GM21381 (cell line): Measurements from ENCODE around the gene SLC6A11.

Experiments
- ATAC-seq: cut with Tn5 transposase; IDR thresholded peaks from one replicate; pipeline ENCODE4 v1.9.1; 2021; ENCODE audit warnings: mild to moderate bottlenecking, moderate library complexity; ENCODE audit not compliant: unreplicated experiment

Gene SLC6A11

DNA sequence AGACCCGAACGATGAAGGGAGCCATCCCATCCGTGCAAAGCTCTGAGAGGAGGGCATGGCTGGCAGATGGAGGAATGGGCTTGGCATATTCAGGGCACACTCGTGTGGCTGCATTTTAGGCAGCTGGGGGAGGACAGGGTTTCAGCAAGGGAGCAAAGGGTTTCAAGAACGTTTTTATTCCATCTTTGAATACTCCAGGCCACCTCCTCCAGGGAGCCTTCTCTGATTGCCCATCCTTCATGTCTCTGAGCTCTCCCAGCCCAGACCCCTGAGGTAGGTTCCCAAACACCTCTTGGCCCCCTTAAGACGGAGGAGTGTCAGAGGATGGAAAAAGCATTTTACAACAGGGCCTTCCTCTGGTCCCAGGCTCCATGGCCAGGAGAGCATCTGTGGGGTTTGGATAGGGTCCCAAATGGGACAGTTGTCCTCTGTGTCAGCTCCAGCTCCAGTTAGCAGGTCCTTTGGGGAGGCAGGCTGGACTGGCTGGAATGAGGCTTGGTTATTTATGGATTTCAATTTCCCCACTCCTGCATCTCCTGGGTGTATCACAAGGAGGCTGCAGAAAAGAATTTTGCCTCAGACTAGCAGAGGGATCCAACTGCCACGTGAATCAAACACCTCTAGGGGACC, 158.8 kb downstream of the SLC6A11 start:
- ATAC-seq: no peak

GRCh38 chr3:10975695-10976234, 159.7 kb downstream of the SLC6A11 start:
- no peak for ATAC-seq

DNA sequence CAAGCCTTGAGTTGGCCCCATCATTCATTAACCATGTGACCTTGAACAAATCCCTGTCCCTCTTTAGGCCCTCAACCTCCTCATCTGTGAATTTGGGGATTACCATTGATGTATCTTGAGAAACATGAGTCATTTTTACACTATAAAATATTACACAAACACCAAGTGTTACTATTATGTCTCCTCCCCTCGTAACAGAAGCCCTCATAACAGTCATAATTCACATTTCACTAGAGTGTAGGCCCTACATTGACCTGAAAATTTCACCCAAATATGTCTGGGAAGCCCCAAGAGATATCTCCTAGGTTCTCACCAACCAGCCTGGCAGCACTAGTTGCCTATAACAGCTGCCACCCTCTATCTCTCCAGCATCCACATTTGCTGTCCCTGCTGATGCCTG, 160.7 kb downstream of the SLC6A11 start:
- ATAC-seq: no peak

- ATAC-seq: no peak
Observed at GRCh38 chr3:10977892-10978510, 162.0 kb downstream of the SLC6A11 start.

- ATAC-seq: no peak
Observed at GRCh38 chr3:10978956-10979355, 162.9 kb downstream of the SLC6A11 start.

- no peak for ATAC-seq
Observed at GRCh38 chr3:10980312-10980711, 164.3 kb downstream of the SLC6A11 start.

DNA sequence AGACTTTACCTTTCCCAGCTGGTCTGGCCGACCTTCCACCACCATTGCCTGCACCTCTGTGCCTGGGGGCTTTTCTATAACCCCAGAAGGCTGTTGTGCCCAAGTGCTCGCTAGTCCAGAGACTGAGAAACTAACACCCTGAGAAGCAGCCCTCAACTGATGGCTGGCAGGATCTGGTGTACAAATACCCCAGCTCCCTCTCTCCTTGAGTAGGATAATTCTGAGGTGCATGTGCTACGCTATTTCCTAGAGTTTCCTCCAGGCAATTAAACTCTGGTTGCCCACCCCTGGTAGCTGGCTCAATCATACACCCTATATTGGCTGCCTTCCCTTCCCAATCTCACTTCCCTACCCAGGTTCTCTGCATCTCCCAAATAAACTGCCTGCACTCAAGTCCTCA, 165.0 kb downstream of the SLC6A11 start:
- no peak for ATAC-seq

DNA sequence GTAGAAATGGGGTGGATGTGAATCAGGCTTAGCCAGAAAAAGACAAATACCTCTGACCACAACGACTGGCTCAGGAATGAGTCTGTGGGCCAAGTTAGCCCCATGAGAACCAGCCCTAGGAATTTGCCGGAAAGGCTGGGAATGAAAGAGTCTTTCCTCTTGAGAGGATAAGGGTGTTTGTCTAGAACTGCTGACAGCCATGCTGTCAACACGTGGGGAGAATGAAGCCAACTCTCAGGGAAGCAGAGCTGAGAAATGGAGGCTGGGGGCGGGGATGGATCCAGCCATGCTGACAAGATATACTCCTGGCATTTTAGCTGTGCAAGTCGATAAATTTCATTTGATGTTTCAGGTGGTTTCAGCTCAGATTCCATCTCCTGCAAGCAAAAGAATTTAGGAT, 165.9 kb downstream of the SLC6A11 start:
- ATAC-seq: no peak

- ATAC-seq: no peak
Observed at GRCh38 chr3:10982782-10983181, 166.8 kb downstream of the SLC6A11 start.

- no peak for ATAC-seq
Observed at GRCh38 chr3:10983219-10983916, 167.3 kb downstream of the SLC6A11 start.

DNA sequence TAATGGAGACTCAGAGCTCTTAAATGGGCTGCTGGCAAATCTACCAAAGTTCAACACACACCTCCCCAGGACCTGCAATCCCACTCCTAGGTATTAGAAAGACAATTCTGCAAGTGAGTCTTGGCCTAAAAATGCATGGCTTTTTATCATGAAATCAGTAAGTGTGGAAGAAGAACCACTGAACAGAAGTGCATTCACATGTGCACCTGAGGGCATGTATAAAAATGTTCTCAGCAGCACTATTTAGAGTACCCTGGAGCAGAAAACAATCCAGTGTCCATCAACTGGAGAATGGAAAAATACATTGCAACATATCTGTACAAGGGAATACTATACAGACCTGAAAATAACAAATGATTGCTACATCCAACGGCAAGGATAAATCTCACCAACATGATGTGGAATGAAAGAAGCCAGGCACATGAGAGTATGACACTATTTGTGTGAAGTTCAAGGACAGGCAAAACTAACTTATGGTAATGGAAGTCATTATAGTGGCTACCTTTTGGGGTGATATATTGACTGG, 168.4 kb downstream of the SLC6A11 start:
- ATAC-seq: no peak

GRCh38 chr3:10985181-10985580, 169.2 kb downstream of the SLC6A11 start:
- ATAC-seq: no peak

DNA sequence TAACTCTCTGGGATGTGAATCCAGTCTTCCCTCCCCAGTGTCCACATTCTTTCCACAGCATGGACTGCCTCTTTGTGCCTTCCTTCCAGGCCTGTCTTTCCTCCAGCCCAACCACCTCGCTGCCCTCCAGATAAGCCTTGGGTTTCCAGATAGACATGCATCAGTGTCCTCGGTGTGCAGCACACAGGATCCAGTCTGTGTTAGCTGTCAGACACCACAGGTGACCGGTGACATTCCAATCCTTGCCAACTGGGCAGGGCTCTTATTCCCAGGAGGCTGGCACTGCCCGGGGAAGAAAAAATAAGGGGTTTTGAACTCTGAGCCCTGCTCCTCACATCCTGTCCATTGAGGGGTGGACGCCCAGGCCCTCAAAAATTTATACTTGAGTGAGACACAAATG, 170.6 kb downstream of the SLC6A11 start:
- ATAC-seq: no peak

DNA sequence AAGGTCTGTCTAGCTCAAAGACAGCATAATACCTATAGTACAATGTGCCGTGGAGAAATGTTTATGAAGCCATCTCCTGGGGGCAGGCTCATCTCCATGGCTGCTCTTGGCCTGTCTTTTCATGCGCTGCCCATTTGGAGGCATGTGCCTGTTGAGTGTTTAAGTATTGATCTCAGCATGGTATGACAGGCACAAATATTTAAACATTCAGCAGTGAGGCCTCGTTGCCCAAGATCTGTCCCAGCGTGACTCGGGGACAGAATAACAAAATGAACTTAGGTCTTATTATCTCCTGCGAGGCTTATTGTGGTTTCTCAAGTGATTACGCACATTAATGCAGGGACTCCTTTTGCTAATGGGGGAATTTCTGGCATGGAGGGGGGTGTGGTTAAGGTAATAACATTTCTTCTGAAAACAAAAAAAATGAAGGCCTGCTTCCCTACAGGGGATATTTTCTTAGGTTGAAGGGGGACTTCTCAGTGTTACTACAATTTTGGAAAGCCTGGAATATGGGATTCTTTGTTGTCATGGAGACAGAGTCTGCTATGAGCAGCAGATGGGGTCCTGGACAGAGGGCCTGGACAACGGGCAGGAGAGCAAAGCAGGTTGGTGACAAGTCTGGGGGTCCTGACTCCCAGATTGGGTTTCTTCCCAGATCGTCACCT, 172.1 kb downstream of the SLC6A11 start:
- ATAC-seq: no peak

GRCh38 chr3:10988991-10989484, 173.0 kb downstream of the SLC6A11 start:
- no peak for ATAC-seq
